Liver (tissue), 3 donors: ENCODE data around the gene FIGLA.

ENCODE experiments used
- SP1 ChIP-seq: IDR thresholded peaks from 2 replicates; pipeline ENCODE4 v1.6.1; 2018; ENCODE audit warnings: antibody characterized with exemption, mild to moderate bottlenecking
- TAF1 ChIP-seq: conservative IDR thresholded peaks from 2 replicates; pipeline ENCODE4 v1.6.1; 2016; ENCODE audit warnings: antibody characterized with exemption, mild to moderate bottlenecking
- YY1 ChIP-seq: IDR thresholded peaks from 2 replicates; pipeline ENCODE4 v1.6.1; 2016; ENCODE audit warnings: antibody characterized with exemption, mild to moderate bottlenecking
- TF ChIP-seq, protein P1 (sequence below): fragments of 150-350 bp; IDR thresholded peaks from 2 replicates; pipeline ENCODE4 v1.5.1; 2017; ENCODE audit warnings: improper control_type of control experiment, low read depth, low read length; ENCODE audit not compliant: missing input control
- TF ChIP-seq, protein P2 (sequence below): IDR thresholded peaks from 2 replicates; pipeline ENCODE4 v1.6.1; 2016; ENCODE audit warnings: antibody characterized with exemption
- TF ChIP-seq, protein P3 (sequence below): IDR thresholded peaks from 2 replicates; pipeline ENCODE4 v1.6.1; 2016; ENCODE audit warnings: antibody characterized with exemption
- TF ChIP-seq, protein P4 (sequence below): IDR thresholded peaks from 2 replicates; pipeline ENCODE4 v1.6.1; 2016; ENCODE audit warnings: antibody characterized with exemption, mild to moderate bottlenecking
- donor health status: healthy.
- donor health status: healthy.

DNA sequence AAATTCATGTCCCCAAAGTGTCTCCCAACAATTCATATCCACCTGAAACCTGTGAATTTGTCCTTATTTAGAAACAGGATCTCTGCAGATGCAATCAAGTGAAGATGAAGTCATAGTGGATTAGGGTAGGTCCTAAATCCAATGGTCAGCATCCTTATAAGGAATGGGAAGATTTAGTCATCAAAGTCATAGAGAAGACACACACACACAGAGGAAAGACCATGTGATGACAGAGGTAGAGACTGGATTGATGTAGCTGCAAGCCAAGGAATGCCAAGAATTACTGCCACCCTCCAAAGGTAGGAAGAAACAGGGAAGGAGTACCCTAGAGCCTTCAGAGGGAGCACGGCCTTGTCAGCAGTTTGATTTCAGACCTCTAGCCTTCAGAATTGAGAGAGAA, 40.1 kb downstream of the FIGLA start:
- TF ChIP-seq, protein P1, sequence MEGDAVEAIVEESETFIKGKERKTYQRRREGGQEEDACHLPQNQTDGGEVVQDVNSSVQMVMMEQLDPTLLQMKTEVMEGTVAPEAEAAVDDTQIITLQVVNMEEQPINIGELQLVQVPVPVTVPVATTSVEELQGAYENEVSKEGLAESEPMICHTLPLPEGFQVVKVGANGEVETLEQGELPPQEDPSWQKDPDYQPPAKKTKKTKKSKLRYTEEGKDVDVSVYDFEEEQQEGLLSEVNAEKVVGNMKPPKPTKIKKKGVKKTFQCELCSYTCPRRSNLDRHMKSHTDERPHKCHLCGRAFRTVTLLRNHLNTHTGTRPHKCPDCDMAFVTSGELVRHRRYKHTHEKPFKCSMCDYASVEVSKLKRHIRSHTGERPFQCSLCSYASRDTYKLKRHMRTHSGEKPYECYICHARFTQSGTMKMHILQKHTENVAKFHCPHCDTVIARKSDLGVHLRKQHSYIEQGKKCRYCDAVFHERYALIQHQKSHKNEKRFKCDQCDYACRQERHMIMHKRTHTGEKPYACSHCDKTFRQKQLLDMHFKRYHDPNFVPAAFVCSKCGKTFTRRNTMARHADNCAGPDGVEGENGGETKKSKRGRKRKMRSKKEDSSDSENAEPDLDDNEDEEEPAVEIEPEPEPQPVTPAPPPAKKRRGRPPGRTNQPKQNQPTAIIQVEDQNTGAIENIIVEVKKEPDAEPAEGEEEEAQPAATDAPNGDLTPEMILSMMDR, result no peak
- TF ChIP-seq, protein P2, sequence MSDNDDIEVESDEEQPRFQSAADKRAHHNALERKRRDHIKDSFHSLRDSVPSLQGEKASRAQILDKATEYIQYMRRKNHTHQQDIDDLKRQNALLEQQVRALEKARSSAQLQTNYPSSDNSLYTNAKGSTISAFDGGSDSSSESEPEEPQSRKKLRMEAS, result no peak
- TF ChIP-seq, protein P3, sequence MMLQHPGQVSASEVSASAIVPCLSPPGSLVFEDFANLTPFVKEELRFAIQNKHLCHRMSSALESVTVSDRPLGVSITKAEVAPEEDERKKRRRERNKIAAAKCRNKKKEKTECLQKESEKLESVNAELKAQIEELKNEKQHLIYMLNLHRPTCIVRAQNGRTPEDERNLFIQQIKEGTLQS, result no peak
- no peak for TF ChIP-seq SP1
- TF ChIP-seq, protein P4, sequence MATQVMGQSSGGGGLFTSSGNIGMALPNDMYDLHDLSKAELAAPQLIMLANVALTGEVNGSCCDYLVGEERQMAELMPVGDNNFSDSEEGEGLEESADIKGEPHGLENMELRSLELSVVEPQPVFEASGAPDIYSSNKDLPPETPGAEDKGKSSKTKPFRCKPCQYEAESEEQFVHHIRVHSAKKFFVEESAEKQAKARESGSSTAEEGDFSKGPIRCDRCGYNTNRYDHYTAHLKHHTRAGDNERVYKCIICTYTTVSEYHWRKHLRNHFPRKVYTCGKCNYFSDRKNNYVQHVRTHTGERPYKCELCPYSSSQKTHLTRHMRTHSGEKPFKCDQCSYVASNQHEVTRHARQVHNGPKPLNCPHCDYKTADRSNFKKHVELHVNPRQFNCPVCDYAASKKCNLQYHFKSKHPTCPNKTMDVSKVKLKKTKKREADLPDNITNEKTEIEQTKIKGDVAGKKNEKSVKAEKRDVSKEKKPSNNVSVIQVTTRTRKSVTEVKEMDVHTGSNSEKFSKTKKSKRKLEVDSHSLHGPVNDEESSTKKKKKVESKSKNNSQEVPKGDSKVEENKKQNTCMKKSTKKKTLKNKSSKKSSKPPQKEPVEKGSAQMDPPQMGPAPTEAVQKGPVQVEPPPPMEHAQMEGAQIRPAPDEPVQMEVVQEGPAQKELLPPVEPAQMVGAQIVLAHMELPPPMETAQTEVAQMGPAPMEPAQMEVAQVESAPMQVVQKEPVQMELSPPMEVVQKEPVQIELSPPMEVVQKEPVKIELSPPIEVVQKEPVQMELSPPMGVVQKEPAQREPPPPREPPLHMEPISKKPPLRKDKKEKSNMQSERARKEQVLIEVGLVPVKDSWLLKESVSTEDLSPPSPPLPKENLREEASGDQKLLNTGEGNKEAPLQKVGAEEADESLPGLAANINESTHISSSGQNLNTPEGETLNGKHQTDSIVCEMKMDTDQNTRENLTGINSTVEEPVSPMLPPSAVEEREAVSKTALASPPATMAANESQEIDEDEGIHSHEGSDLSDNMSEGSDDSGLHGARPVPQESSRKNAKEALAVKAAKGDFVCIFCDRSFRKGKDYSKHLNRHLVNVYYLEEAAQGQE, result no peak
- TF ChIP-seq TAF1, result no peak
- no peak for TF ChIP-seq YY1
